NCI-H2227 (cell line): ENCODE results near the gene ATN1.

Source experiments
- DNase-seq: peaks from one replicate; lab custom pipeline; 2025; ENCODE audit not compliant: unreplicated experiment; lab: John Stamatoyannopoulos, UW

The ATN1 gene

DNA sequence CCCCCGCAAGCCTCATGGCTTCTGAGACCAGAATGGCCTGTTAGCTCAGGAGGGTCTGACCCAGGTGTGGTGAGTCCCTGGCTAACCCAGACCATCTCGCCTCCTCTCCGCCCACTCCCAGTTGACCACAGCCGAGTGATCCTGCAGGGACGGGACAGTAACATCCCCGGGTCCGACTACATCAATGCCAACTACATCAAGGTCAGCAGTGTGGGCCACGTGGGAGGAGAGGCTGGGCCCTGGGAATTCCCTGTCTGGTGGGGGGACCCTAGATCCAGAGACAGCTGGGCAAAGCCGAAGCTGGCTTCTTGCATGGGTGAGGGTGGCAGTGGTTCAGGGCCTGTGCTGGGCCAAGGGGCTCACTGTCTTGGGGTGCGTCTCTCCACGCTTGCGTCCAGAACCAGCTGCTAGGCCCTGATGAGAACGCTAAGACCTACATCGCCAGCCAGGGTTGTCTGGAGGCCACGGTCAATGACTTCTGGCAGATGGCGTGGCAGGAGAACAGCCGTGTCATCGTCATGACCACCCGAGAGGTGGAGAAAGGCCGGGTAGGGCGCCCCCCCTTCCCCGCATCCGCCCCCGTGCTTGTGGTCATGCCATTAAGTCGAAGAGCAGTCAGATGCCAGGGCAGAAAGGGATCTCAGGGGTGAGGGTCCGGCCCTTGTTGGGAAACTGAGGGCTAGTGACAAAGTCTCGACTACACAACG is 28.4 kb downstream of the ATN1 start:
- no peak for DNase-seq

GRCh38 chr12:6957151-6957701 is 29.5 kb downstream of the ATN1 start:
- no peak for DNase-seq

DNA sequence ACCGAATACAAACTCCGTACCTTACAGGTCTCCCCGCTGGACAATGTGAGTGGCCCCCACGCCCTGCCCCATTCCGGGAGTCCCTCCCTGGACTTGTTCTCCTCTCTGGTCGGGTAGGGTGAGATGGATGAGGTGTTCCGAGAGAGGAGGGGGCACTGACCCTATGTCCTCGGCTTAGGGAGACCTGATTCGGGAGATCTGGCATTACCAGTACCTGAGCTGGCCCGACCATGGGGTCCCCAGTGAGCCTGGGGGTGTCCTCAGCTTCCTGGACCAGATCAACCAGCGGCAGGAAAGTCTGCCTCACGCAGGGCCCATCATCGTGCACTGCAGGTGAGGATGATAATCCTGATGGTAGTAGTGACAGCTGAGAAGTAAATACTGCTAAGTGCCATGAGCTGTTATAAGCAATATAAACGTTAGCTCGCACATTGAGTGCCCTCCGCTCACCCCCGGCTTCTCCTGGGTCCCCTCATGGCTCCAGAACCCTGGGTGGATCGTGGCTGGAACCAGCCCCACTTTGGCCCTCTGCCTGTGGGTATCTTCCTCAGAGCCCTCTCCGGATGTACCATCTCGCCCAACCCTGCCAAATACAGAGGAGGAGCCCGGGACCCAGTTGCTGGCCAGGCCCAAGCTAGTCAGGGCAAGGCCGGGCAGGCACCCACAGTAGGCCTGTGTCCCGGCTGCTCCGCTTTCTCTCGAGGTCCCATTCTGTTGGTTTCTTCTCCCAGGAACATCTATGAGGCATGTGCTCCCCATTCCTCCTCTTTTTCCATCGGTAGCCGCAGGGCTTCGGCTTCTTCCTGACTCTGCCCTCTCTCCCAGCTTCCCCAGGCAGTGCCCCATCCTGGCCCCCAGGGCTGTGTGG is 30.2 kb downstream of the ATN1 start:
- DNase-seq: no peak

- DNase-seq: no peak
Observed at GRCh38 chr12:6958609-6959057, 30.9 kb downstream of the ATN1 start.

- no peak for DNase-seq
Observed at GRCh38 chr12:6959058-6959804, 31.5 kb downstream of the ATN1 start.

DNA sequence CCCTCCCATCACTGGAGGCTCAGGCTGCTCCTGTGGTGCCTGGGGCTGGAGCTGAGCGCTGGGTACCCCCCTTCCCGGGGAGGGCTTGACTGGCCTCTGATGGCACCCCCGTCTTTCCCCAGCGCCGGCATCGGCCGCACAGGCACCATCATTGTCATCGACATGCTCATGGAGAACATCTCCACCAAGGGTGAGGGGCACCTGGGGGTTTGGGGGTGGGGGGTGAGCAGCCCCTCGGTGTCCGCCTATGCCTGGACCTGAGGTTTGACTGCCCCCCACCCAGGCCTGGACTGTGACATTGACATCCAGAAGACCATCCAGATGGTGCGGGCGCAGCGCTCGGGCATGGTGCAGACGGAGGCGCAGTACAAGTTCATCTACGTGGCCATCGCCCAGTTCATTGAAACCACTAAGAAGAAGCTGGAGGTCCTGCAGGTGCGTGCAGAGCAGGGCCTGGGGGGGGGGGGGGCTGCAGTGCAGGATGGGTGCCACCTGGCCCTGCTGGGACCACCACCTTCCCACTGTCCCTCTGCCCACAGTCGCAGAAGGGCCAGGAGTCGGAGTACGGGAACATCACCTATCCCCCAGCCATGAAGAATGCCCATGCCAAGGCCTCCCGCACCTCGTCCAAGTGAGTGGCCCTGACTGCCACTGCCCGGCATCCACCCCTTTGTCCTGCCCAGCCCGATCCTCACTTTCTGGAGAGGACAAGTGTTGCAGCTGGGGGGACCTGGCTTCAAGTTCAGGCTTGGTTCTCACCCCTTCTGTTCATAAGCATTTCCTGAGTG is 32.2 kb downstream of the ATN1 start:
- no peak for DNase-seq

DNA sequence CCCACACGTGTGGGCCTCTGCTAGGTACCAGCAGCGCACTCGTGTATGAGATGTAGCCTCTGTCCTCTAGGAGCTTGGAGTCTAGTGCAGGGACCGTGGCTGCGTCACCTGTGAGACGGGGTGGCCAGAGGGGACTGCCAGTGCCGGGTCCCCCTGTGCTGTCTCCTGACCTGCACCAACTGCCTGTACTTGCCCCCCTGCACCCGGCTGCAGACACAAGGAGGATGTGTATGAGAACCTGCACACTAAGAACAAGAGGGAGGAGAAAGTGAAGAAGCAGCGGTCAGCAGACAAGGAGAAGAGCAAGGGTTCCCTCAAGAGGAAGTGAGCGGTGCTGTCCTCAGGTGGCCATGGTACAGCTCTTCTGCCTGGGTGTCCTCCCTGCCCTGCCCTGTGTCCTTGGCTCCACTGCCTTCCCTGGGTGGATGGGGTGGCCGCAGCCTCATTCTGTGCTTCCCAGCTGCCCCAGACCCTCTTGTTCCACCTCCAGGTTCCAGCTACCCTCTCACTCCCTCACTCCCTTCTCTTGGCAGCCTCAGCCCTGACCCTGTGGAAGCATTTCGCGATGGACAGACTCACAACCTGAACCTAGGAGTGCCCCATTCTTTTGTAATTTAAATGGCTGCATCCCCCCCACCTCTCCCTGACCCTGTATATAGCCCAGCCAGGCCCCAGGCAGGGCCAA is 33.0 kb downstream of the ATN1 start:
- no peak for DNase-seq

DNA sequence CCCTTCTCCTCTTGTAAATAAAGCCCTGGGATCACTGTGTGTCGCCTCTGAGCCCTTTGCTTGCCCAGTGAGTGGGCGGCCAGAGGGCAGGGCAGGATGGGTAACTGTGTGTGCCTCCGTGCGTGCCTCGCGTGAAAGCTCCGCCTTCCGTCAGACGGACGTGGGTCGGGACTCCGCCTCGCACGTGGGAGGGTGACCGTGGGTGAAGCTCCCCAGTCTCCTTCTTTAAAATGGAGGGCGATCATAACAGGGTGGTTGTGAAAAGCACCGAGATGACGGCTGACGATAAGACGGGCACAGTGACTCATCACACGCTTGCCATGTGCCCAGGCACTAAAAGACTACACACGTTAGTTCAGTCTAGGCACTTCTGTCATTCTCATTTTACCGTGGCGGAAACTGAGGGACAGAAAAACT is 33.5 kb downstream of the ATN1 start:
- DNase-seq: no peak

DNA sequence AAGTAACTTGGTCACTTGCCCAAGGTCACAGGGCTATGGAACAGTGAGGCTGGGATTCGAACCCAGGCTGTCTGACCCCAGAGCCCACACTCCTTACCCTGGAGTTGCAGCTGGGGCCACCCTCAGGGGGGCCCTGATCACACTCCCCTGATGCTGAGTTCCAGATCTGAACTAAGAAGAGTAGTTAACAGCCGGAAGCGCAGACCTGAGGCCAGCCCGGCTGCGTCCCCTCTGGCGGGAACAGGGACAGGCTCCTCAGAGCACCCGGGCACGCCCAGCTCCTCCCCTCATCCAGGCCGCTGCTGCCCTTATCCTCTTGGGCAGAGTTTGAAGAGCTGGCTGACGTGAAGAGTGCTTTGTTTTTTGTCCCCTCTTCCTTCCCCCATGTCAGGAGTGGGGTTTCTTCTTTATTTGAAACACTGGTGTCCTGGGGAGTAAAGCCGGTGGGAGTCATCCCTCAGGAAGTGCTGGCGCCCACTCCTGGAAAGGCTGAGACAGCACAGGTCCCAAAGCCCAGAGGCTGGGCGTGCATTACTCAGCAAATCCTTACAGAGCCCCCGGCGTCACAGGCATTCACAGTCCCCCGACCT is 34.0 kb downstream of the ATN1 start:
- peak; percentile 82 for DNase-seq

DNA sequence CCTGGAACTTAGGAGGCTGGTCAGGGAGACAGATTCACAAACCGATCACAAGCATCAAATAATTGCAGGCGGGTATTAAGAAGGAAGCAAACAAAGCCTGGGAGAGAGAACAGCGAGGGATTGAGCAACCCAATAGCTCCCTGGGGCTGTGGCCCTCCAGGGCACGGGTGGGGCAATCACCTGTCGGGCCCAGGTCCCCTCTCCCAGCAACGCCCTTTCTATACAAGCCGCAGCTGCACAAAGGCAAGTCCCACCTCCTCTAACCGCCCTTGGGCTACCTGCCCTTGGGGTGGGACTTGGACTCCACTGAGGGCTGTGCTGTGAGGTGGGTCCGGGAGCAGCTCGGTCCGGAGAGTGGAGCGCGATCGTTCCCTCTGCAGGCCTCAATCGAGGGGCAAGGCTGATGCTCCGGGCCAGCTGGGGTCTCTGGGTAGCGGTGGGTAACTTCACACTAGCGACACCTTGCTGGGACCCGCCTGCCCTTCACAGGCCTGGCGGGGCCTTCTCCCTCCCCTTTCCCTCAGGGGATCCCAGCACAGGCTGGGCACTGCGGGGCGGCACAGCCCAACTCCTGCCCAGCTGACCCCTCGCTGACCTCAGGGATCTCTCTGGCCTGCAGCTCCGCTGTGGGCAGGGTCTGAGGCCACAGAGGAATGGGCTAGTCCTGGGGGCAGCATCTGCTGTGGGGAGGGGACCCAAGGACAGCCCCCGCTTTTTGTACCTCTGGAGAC is 34.7 kb downstream of the ATN1 start:
- no peak for DNase-seq

- DNase-seq: no peak
Observed at GRCh38 chr12:6963016-6963731, 35.4 kb downstream of the ATN1 start.

GRCh38 chr12:6963791-6964413 is 36.1 kb downstream of the ATN1 start:
- DNase-seq: no peak

GRCh38 chr12:6964605-6965025 is 36.9 kb downstream of the ATN1 start:
- no peak for DNase-seq

GRCh38 chr12:6965026-6965661 is 37.4 kb downstream of the ATN1 start:
- DNase-seq: peak; percentile 83

GRCh38 chr12:6965714-6966113 is 38.0 kb downstream of the ATN1 start:
- no peak for DNase-seq

- DNase-seq: no peak
Observed at GRCh38 chr12:6966351-6966750, 38.6 kb downstream of the ATN1 start.

DNA sequence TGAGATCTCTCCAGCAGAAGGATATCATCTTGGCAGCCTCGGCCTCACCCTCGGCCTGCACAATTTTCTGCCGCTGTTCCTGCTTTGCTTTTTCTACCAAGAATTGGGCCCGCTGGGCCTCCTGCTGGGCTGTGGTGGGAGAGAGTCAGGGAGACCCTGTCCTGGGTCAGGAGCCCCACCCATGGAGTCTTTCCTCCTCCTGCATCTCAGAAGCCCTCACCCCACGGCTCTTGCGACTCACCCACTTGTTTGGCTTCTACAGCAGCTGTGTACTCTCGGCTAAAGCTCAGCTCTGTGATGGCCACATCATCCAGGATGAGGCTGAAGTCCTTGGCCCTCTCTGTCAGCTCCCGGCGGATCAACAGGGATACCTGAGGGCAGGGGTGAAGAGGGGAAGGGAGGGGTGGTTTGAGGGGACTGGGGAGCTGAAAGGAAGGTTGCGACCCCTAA is 39.9 kb downstream of the ATN1 start:
- DNase-seq: no peak
